ENCODE data around the gene CD70.

DNA sequence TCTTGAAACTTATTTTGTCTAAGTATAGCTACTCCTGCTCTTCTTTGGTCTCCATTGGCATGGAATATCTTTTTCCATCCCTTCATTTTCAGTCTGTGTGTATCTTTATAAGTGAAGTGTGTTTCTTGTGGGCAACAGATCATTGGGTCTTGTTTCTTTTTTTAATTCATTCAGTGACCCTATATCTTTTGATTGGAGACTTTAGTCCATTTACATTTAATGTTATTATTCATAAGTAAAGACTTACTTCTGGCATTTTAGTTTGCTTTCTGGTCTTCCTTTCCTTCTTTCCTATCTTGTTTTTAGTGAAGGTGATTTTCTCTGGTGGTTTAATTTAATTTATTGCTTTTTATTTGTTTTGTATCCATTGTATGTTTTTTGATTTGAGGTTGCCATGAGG is 19.8 kb downstream of the CD70 start:
- TF ChIP-seq, protein P1, sequence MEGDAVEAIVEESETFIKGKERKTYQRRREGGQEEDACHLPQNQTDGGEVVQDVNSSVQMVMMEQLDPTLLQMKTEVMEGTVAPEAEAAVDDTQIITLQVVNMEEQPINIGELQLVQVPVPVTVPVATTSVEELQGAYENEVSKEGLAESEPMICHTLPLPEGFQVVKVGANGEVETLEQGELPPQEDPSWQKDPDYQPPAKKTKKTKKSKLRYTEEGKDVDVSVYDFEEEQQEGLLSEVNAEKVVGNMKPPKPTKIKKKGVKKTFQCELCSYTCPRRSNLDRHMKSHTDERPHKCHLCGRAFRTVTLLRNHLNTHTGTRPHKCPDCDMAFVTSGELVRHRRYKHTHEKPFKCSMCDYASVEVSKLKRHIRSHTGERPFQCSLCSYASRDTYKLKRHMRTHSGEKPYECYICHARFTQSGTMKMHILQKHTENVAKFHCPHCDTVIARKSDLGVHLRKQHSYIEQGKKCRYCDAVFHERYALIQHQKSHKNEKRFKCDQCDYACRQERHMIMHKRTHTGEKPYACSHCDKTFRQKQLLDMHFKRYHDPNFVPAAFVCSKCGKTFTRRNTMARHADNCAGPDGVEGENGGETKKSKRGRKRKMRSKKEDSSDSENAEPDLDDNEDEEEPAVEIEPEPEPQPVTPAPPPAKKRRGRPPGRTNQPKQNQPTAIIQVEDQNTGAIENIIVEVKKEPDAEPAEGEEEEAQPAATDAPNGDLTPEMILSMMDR (IDR thresholded peaks at IDR 0.05), result no peak
- no peak for TF ChIP-seq POLR2AphosphoS5 (IDR thresholded peaks at IDR 0.05)
- TF ChIP-seq POLR2A (IDR thresholded peaks at IDR 0.05; ENCODE audit: low read depth), result no peak
- TF ChIP-seq EP300 (IDR thresholded peaks at IDR 0.05), result no peak

All from esophagus muscularis mucosa (tissue), 4 donors.